GM20431 (cell line): ENCODE data around the gene TECR.

Experiments
- in situ Hi-C: fragments of 300-500 bp; cut with MseI, MboI; formaldehyde crosslinking; loops from one replicate; pipeline ENCODE4 v1.15.0; 2020; ENCODE audit warnings: low sequenced_read_pairs; ENCODE audit not compliant: unreplicated experiment

Gene TECR

GRCh38 chr19:14558370-14559066 lies 29.1 kb downstream of the TECR start:
- in situ Hi-C loops: loop anchor here (25.0 kb wide), 1 partner anchor 304 kb away; no protein-coding TSS in a partner anchor

- in situ Hi-C loops: loop anchor here (25.0 kb wide), 1 partner anchor 302 kb away; no protein-coding TSS in a partner anchor
Observed at GRCh38 chr19:14559916-14560775, 30.8 kb downstream of the TECR start.

GRCh38 chr19:14560776-14561108 lies 31.3 kb downstream of the TECR start:
- in situ Hi-C loops: loop anchor here (25.0 kb wide), 1 partner anchor 302 kb away; no protein-coding TSS in a partner anchor

GRCh38 chr19:14561249-14561648 lies 31.9 kb downstream of the TECR start:
- in situ Hi-C loops: loop anchor here (25.0 kb wide), 1 partner anchor 301 kb away; no protein-coding TSS in a partner anchor

GRCh38 chr19:14561847-14562351 lies 32.5 kb downstream of the TECR start:
- in situ Hi-C loops: loop anchor here (25.0 kb wide), 1 partner anchor 300 kb away; no protein-coding TSS in a partner anchor

GRCh38 chr19:14562660-14563589 lies 33.5 kb downstream of the TECR start:
- in situ Hi-C loops: loop anchor here (25.0 kb wide), 1 partner anchor 299 kb away; no protein-coding TSS in a partner anchor

GRCh38 chr19:14563590-14563926 lies 34.2 kb downstream of the TECR start:
- in situ Hi-C loops: loop anchor here (25.0 kb wide), 1 partner anchor 299 kb away; no protein-coding TSS in a partner anchor

- in situ Hi-C loops: loop anchor here (25.0 kb wide), 1 partner anchor 298 kb away; no protein-coding TSS in a partner anchor
Observed at GRCh38 chr19:14563989-14564651, 34.7 kb downstream of the TECR start.

GRCh38 chr19:14564652-14565297 lies 35.4 kb downstream of the TECR start:
- in situ Hi-C loops: loop anchor here (25.0 kb wide), 1 partner anchor 298 kb away; no protein-coding TSS in a partner anchor

GRCh38 chr19:14565298-14565679 lies 35.9 kb downstream of the TECR start:
- in situ Hi-C loops: loop anchor here (25.0 kb wide), 1 partner anchor 297 kb away; no protein-coding TSS in a partner anchor

- in situ Hi-C loops: loop anchor here (25.0 kb wide), 1 partner anchor 296 kb away; no protein-coding TSS in a partner anchor
Observed at GRCh38 chr19:14565765-14566711, 36.6 kb downstream of the TECR start.

- in situ Hi-C loops: loop anchor here (25.0 kb wide), 1 partner anchor 296 kb away; no protein-coding TSS in a partner anchor
Observed at GRCh38 chr19:14566712-14567077, 37.3 kb downstream of the TECR start.

- in situ Hi-C loops: loop anchor here (25.0 kb wide), 1 partner anchor 295 kb away; no protein-coding TSS in a partner anchor
Observed at GRCh38 chr19:14567079-14567478, 37.7 kb downstream of the TECR start.

GRCh38 chr19:14570864-14571527 lies 41.6 kb downstream of the TECR start:
- in situ Hi-C loops: loop anchor here (10.0 to 25.0 kb wide), 2 partner anchors 114 to 291 kb away; no protein-coding TSS in a partner anchor

- in situ Hi-C loops: loop anchor here (10.0 to 25.0 kb wide), 2 partner anchors 113 to 290 kb away; no protein-coding TSS in a partner anchor
Observed at GRCh38 chr19:14571695-14572490, 42.5 kb downstream of the TECR start, which contains the start of gene NDUFB7. Gene NDUFB7 (minus strand): TSS chr19:14572066. CDS start chr19:14572000, 66 bp downstream.
